H1 (cell line): ENCODE measurements around the gene TDRKH. TPM values are rescaled to one million over a fixed set of nuclear protein-coding genes. Genes with fewer than 3 reads are reported as not detected.

Experiments
- CTCF ChIA-PET: fragments of 300-600 bp; sonication (Branson Sonifier 250); formaldehyde crosslinking; loops from one replicate; lab custom pipeline; 2021; ENCODE audit not compliant: partially characterized antibody; lab: Charles Lee
- POLR2A ChIA-PET: fragments of 300-600 bp; sonication (Branson Sonifier 250); formaldehyde crosslinking; loops from one replicate; lab custom pipeline; 2021; ENCODE audit warnings: inconsistent platforms; ENCODE audit not compliant: partially characterized antibody; lab: Charles Lee
- DNase-seq, 2 experiments: peaks; one replicate each; pipeline versions ENCODE4 v3.0.0 to v3.0.0-alpha.2; 2010 to 2022; ENCODE audit warnings: low spot score in 2 of 2, low read depth in 1 of 2, mixed read lengths in 1 of 2
- FAIRE-seq: peaks from 2 replicates; lab custom pipeline; 2011; peaks lifted over from hg19 to GRCh38; lab: Jason Lieb, UNC
- H2AFZ ChIP-seq: 2 replicates; pipeline ENCODE4 v1.8.1; 2012; ENCODE audit warnings: low read length, inconsistent platforms
- H2AK5ac ChIP-seq: 2 replicates; pipeline ENCODE4 v1.6.1; 2013; ENCODE audit warnings: low read depth, low read length
- H2BK120ac ChIP-seq: replicated peaks from 2 replicates; pipeline ENCODE3; 2013; ENCODE audit warnings: low read depth, low read length, inconsistent platforms
- H2BK12ac ChIP-seq: 2 replicates; pipeline ENCODE4 v1.6.1; 2013; ENCODE audit warnings: low read depth, low read length
- H2BK15ac ChIP-seq: 2 replicates; pipeline ENCODE4 v1.6.1; 2013; ENCODE audit warnings: low read length
- H2BK20ac ChIP-seq: 2 replicates; pipeline ENCODE4 v1.6.1; 2013; ENCODE audit warnings: low read length
- H2BK5ac ChIP-seq: 2 replicates; pipeline ENCODE4 v1.6.1; 2013; ENCODE audit warnings: low read depth, low read length
- H3K14ac ChIP-seq: 2 replicates; pipeline ENCODE4 v1.6.1; 2013; ENCODE audit warnings: inconsistent platforms; ENCODE audit not compliant: insufficient read length
- H3K18ac ChIP-seq: 2 replicates; pipeline ENCODE4 v1.6.1; 2013; ENCODE audit warnings: low read length; ENCODE audit errors: extremely low read depth
- H3K23ac ChIP-seq: 2 replicates; pipeline ENCODE4 v1.6.1; 2013; ENCODE audit warnings: inconsistent platforms; ENCODE audit not compliant: insufficient read length
- H3K23me2 ChIP-seq: 2 replicates; pipeline ENCODE4 v1.6.1; 2013; ENCODE audit warnings: low read depth, low read length
- H3K27ac ChIP-seq: 2 replicates; pipeline ENCODE4 v1.6.1; 2011; ENCODE audit warnings: low read depth, low read length, inconsistent platforms
- H3K27me3 ChIP-seq, 4 experiments: replicated peaks in 1 of 4; 1 replicate in 1 of 4; 2 replicates in 3 of 4; pipeline versions ENCODE4 v1.6.1 to v1.8.1; 2011 to 2013; ENCODE audit warnings: low read length in 3 of 4, mild to moderate bottlenecking in 3 of 4, inconsistent platforms in 2 of 4, mixed read lengths in 2 of 4, moderate library complexity in 1 of 4; ENCODE audit not compliant: control insufficient read depth in 3 of 4, insufficient read depth in 3 of 4; ENCODE audit errors: extremely low read depth in 1 of 4
- H3K36me3 ChIP-seq, 4 experiments: 2 replicates each; pipeline versions ENCODE4 v1.6.1 to v1.8.1; 2011 to 2013; ENCODE audit warnings: mild to moderate bottlenecking in 4 of 4, low read length in 3 of 4, moderate library complexity in 2 of 4, control low read depth in 1 of 4, inconsistent platforms in 1 of 4; ENCODE audit not compliant: insufficient read depth in 4 of 4, control insufficient read depth in 2 of 4
- H3K4ac ChIP-seq: replicated peaks from 2 replicates; pipeline ENCODE3; 2013; ENCODE audit warnings: low read length, low read depth, mixed read lengths, inconsistent platforms; ENCODE audit not compliant: insufficient read length
- H3K4me1 ChIP-seq, 4 experiments: replicated peaks in 1 of 4; 1 replicate in 1 of 4; 2 replicates in 3 of 4; pipeline versions ENCODE4 v1.6.1 to v1.8.1; 2011 to 2013; ENCODE audit warnings: low read length in 3 of 4, inconsistent platforms in 2 of 4, mixed read lengths in 1 of 4; ENCODE audit not compliant: insufficient read depth in 4 of 4, control insufficient read depth in 3 of 4
- H3K4me2 ChIP-seq, 2 experiments: 2 replicates each; pipeline versions ENCODE4 v1.6.1 to v1.8.1; 2011 to 2013; ENCODE audit warnings: low read depth in 2 of 2, low read length in 2 of 2, control low read depth in 1 of 2, inconsistent platforms in 1 of 2, mild to moderate bottlenecking in 1 of 2; ENCODE audit not compliant: insufficient read depth in 1 of 2
- H3K4me3 ChIP-seq, 4 experiments: fragments of 200-600, 300-600 bp in 1 of 4; sonication (generic), shearing (Covaris generic), sonication (Bioruptor Twin) in 1 of 4; 2 replicates each; pipeline versions ENCODE4 v1.5.1 to v1.8.1; 2011 to 2016; ENCODE audit warnings: low read length in 4 of 4, low read depth in 3 of 4, control low read depth in 2 of 4, inconsistent platforms in 2 of 4, mild to moderate bottlenecking in 2 of 4, mixed read lengths in 1 of 4, moderate library complexity in 1 of 4; ENCODE audit not compliant: insufficient read depth in 2 of 4; ENCODE audit errors: extremely low read depth in 1 of 4
- H3K56ac ChIP-seq: replicated peaks from 2 replicates; pipeline ENCODE3; 2013; ENCODE audit warnings: low read depth, mild to moderate bottlenecking, mixed read lengths, low read length, inconsistent platforms; ENCODE audit not compliant: insufficient read length
- H3K79me1 ChIP-seq: 2 replicates; pipeline ENCODE4 v1.6.1; 2013; ENCODE audit warnings: low read depth, low read length, control low read depth
- H3K79me2 ChIP-seq, 2 experiments: 2 replicates each; pipeline versions ENCODE4 v1.6.1 to v1.8.1; 2012 to 2013; ENCODE audit warnings: low read length in 2 of 2, mild to moderate bottlenecking in 2 of 2, inconsistent platforms in 1 of 2; ENCODE audit not compliant: insufficient read depth in 2 of 2, control insufficient read depth in 1 of 2
- H3K9ac ChIP-seq, 4 experiments: replicated peaks in 1 of 4; 1 replicate in 1 of 4; 2 replicates in 3 of 4; pipeline versions ENCODE4 v1.6.1 to v1.8.1; 2011 to 2013; ENCODE audit warnings: low read depth in 3 of 4, low read length in 3 of 4, control low read depth in 2 of 4, mild to moderate bottlenecking in 2 of 4, moderate library complexity in 2 of 4, inconsistent platforms in 1 of 4; ENCODE audit errors: extremely low read depth in 1 of 4
- H3K9me3 ChIP-seq, 2 experiments: 2 replicates each; pipeline versions ENCODE4 v1.6.1 to v1.8.1; 2012 to 2013; ENCODE audit warnings: mild to moderate bottlenecking in 2 of 2, moderate library complexity in 2 of 2, control low read depth in 1 of 2, inconsistent platforms in 1 of 2, low read depth in 1 of 2, low read length in 1 of 2, mixed read lengths in 1 of 2; ENCODE audit not compliant: insufficient read depth in 2 of 2
- H4K20me1 ChIP-seq, 2 experiments: replicated peaks in 1 of 2; 2 replicates each; pipeline versions ENCODE3 to v1.8.1; 2011 to 2013; ENCODE audit warnings: inconsistent platforms in 2 of 2, low read length in 2 of 2, mild to moderate bottlenecking in 1 of 2; ENCODE audit not compliant: insufficient read depth in 2 of 2, control insufficient read depth in 1 of 2
- H4K5ac ChIP-seq: 2 replicates; pipeline ENCODE4 v1.6.1; 2013; ENCODE audit warnings: low read length, low read depth, mixed read lengths, inconsistent platforms; ENCODE audit not compliant: insufficient read length
- H4K8ac ChIP-seq: 2 replicates; pipeline ENCODE4 v1.8.0; 2013; ENCODE audit warnings: mild to moderate bottlenecking, moderate library complexity, low read length, inconsistent platforms; ENCODE audit not compliant: insufficient read depth; ENCODE audit errors: extremely low read depth
- H4K91ac ChIP-seq: replicated peaks from 2 replicates; pipeline ENCODE3; 2013; ENCODE audit warnings: low read length, mixed read lengths, inconsistent platforms; ENCODE audit not compliant: insufficient read length
- BRCA1 ChIP-seq: IDR thresholded peaks from 2 replicates; pipeline ENCODE4 v1.6.1; 2012; ENCODE audit warnings: low read depth, low read length, improper control_type of control experiment
- GTF2F1 ChIP-seq: IDR thresholded peaks from 2 replicates; pipeline ENCODE4 v1.6.1; 2012; ENCODE audit warnings: low read depth, low read length, improper control_type of control experiment, borderline replicate concordance
- KDM4A ChIP-seq: IDR thresholded peaks from one replicate; pipeline ENCODE4 v1.7.1; 2012; ENCODE audit warnings: low read depth, mild to moderate bottlenecking, moderate library complexity, low read length, inconsistent platforms; ENCODE audit not compliant: severe bottlenecking
- NANOG ChIP-seq: IDR thresholded peaks from 2 replicates; pipeline ENCODE4 v1.6.1; 2011; ENCODE audit warnings: low read length, low read depth, mild to moderate bottlenecking, inconsistent platforms; ENCODE audit not compliant: insufficient read depth, poor library complexity, severe bottlenecking
- NRF1 ChIP-seq: IDR thresholded peaks from 2 replicates; pipeline ENCODE4 v1.6.1; 2011; ENCODE audit warnings: mild to moderate bottlenecking, low read depth, low read length, improper control_type of control experiment
- RAD21 ChIP-seq, 2 experiments: IDR thresholded peaks in 1 of 2; conservative IDR thresholded peaks in 1 of 2; 2 replicates each; pipeline ENCODE4 v1.6.1; 2011; ENCODE audit warnings: low read depth in 2 of 2, low read length in 2 of 2, improper control_type of control experiment in 1 of 2, inconsistent platforms in 1 of 2, mild to moderate bottlenecking in 1 of 2, moderate library complexity in 1 of 2
- SIX5 ChIP-seq: IDR thresholded peaks from 2 replicates; pipeline ENCODE4 v1.6.1; 2011; ENCODE audit warnings: mild to moderate bottlenecking, low read depth, low read length
- TAF1 ChIP-seq: IDR thresholded peaks from 2 replicates; pipeline ENCODE4 v1.6.1; 2011; ENCODE audit warnings: mild to moderate bottlenecking, low read depth, low read length
- WGBS, 2 experiments: shearing (Covaris generic) in 1 of 2; methylation state at CpG; one replicate each; pipeline versions ENCODE4 v1.1.6 to v1.1.7; 2013 to 2015; ENCODE audit warnings: low lambda C conversion rate in 2 of 2, mixed read lengths in 2 of 2, inconsistent platforms in 1 of 2, low coverage in 1 of 2, missing lambda C conversion rate in 1 of 2; ENCODE audit not compliant: insufficient replicate concordance in 2 of 2, insufficient coverage in 1 of 2, insufficient read length in 1 of 2; ENCODE audit errors: extremely low coverage in 1 of 2, missing lambda C conversion rate in 1 of 2; 5-methylcytosine and 5-hydroxymethylcytosine counted together
- polyA plus RNA-seq, 7 experiments: library from polyadenylated mRNA; depleted of rRNA in 3 of 7; stranded (reverse) in 5 of 7; unstranded in 2 of 7; fragments of >200 nt in 5 of 7; fragments of 200-250 nt in 2 of 7; gene quantifications; 1 replicate in 5 of 7; 2 replicates in 1 of 7; 4 replicates in 1 of 7; pipeline versions ENCODE4 v1.2.1 to v1.2.3, GENCODE V29; 2011 to 2013; ENCODE audit warnings: missing spikeins in 2 of 7, mixed read lengths in 2 of 7
- total RNA-seq: library from RNA; stranded (reverse); fragmentation: NEBNext Ultra II Directional; extraction: Animal tissue kit (Norgen Biotek cat#: 25700); gene quantifications from 2 replicates; pipeline ENCODE4 v1.2.1, GENCODE V29; 2021

The TDRKH gene
- total and polyA plus RNA-seq, 2 of the 8 experiments (the other 6 are each of a cell fraction or from before 2014, with no cell fraction given): 9.9 to 26.1 TPM

- CTCF ChIA-PET: interaction anchor here (0.9 kb wide), 1 partner anchor 17 kb away, joined by 3 read pairs; no protein-coding TSS in a partner anchor
- 91% methylated on average over 2 of the region's 2 CpGs; no CpG with 5 or more reads in 1 of the 2 experiments for WGBS, 2 experiments
Measured at GRCh38 chr1:151783796-151784195, 6.5 kb downstream of the TDRKH start.

More at GRCh38 chr1:151783796-151784195, 6.5 kb downstream of the TDRKH start:
- DNase-seq (no peak), FAIRE-seq (no peak)
- Histone ChIP-seq H3K9ac (no peak overlapping the region), H3K23me2 (no peaks in the 10 kb centered on the region), H3K4me2 (no peak overlapping the region), H2AK5ac (no peak overlapping the region), H3K14ac (no peak overlapping the region), H3K56ac (no peak overlapping the region), H2BK12ac (no peak overlapping the region), H4K91ac (no peak overlapping the region), H2BK15ac (no peak overlapping the region), H2BK120ac (no peak overlapping the region), H4K8ac (no peak overlapping the region), H3K4me1 (no peaks in the 10 kb centered on the region), H3K79me2 (no peaks in the 10 kb centered on the region), H4K20me1 (no peaks in the 10 kb centered on the region), H2BK5ac (no peak overlapping the region), H3K9me3 (no peaks in the 10 kb centered on the region), H4K5ac (no peak overlapping the region), H3K18ac (no peak overlapping the region), H3K4me3 (no peak overlapping the region), H3K27me3 (no peaks in the 10 kb centered on the region), H3K79me1 (no peaks in the 10 kb centered on the region), H3K27ac (no peak overlapping the region), H3K23ac (no peak overlapping the region), H3K4ac (no peak overlapping the region), H3K36me3 (peaks cover 0 to 11% (median 2%) of the 10 kb centered on the region in 4 experiments; a peak in 4 of 8 replicates), H2BK20ac (no peak overlapping the region), H2AFZ (no peak overlapping the region)
- TF ChIP-seq TAF1 (no peak), RAD21 (IDR thresholded peaks at IDR 0.05 in 1 of 2, conservative IDR thresholded peaks at IDR 0.05 in 1 of 2; ENCODE audit: low read depth in 2 of 2, low read length in 2 of 2) (no peak), NRF1 (no peak), NANOG (no peak), SIX5 (no peak), GTF2F1 (no peak), KDM4A (no peak), BRCA1 (no peak)
- POLR2A ChIA-PET: no interaction called here
